Neural progenitor cell (in vitro differentiated cells): ENCODE measurements around the gene HES6. TPM values are rescaled to one million over a fixed set of nuclear protein-coding genes. Genes with fewer than 3 reads are reported as not detected.

Experiments used
- DNase-seq: peaks from one replicate; pipeline ENCODE4 v3.0.0-alpha.2; 2016; ENCODE audit warnings: low spot score
- H2AFZ ChIP-seq: fragments of 200-600 bp; sonication (generic); replicated peaks from 2 replicates; pipeline ENCODE4 v1.6.1; 2016; ENCODE audit warnings: antibody characterized with exemption
- H3F3A ChIP-seq: fragments of 200-600 bp; sonication (generic); 2 replicates; pipeline ENCODE4 v1.6.1; 2016; ENCODE audit warnings: antibody characterized with exemption, low read depth
- H3K27ac ChIP-seq: fragments of 200-600 bp; sonication (generic); 2 replicates; pipeline ENCODE4 v1.5.1; 2016; ENCODE audit warnings: mild to moderate bottlenecking
- H3K27me3 ChIP-seq: fragments of 200-600 bp; sonication (generic); 2 replicates; pipeline ENCODE4 v1.6.1; 2016; ENCODE audit warnings: mild to moderate bottlenecking, moderate library complexity
- H3K36me3 ChIP-seq: fragments of 200-600 bp; sonication (generic); 2 replicates; pipeline ENCODE4 v1.5.1; 2016
- H3K4me1 ChIP-seq: fragments of 200-600 bp; sonication (generic); 2 replicates; pipeline ENCODE4 v1.6.1; 2016; ENCODE audit warnings: mixed run types
- H3K4me2 ChIP-seq: fragments of 200-600 bp; sonication (generic); 2 replicates; pipeline ENCODE4 v1.6.1; 2016
- H3K4me3 ChIP-seq: fragments of 200-600 bp; sonication (generic); 2 replicates; pipeline ENCODE4 v1.5.1; 2016
- H3K79me2 ChIP-seq: fragments of 200-600 bp; sonication (generic); 2 replicates; pipeline ENCODE4 v1.6.1; 2016; ENCODE audit warnings: low read depth
- H3K9ac ChIP-seq: fragments of 200-600 bp; sonication (generic); 2 replicates; pipeline ENCODE4 v1.6.1; 2016
- H3K9me3 ChIP-seq: fragments of 200-600 bp; sonication (generic); 2 replicates; pipeline ENCODE4 v1.5.1; 2016; ENCODE audit warnings: low read depth
- H4K20me1 ChIP-seq: fragments of 200-600 bp; sonication (generic); 2 replicates; pipeline ENCODE4 v1.6.1; 2016; ENCODE audit warnings: low read depth
- H3K27ac Mint-ChIP-seq: 3 replicates; pipeline ENCODE4 v1.8.0; 2021; ENCODE audit warnings: mixed read lengths
- H3K27me3 Mint-ChIP-seq: 2 replicates; pipeline ENCODE4 v1.8.0; 2022; ENCODE audit warnings: low read depth, mild to moderate bottlenecking, inconsistent platforms, moderate library complexity, mixed read lengths; ENCODE audit not compliant: insufficient read depth
- H3K36me3 Mint-ChIP-seq: 3 replicates; pipeline ENCODE4 v1.8.0; 2021; ENCODE audit warnings: mixed read lengths
- H3K4me1 Mint-ChIP-seq: 3 replicates; pipeline ENCODE4 v1.8.0; 2021; ENCODE audit warnings: mixed read lengths
- H3K4me3 Mint-ChIP-seq: 3 replicates; pipeline ENCODE4 v1.8.0; 2021; ENCODE audit warnings: mild to moderate bottlenecking, moderate library complexity, mixed read lengths
- H3K9me3 Mint-ChIP-seq: 3 replicates; pipeline ENCODE4 v1.8.0; 2020; ENCODE audit warnings: mixed read lengths
- CTCF ChIP-seq: fragments of 200-600 bp; sonication (generic); IDR thresholded peaks from 2 replicates; pipeline ENCODE4 v1.5.1; 2017; ENCODE audit warnings: antibody characterized with exemption, mild to moderate bottlenecking
- EZH2 ChIP-seq: fragments of 200-600 bp; sonication (generic); IDR thresholded peaks from 2 replicates; pipeline ENCODE4 v1.6.1; 2017; ENCODE audit warnings: antibody characterized with exemption, mild to moderate bottlenecking, moderate library complexity
- EZH2phosphoT487 ChIP-seq: fragments of 200-600 bp; sonication (generic); IDR thresholded peaks from 2 replicates; pipeline ENCODE4 v1.6.1; 2017; ENCODE audit warnings: antibody characterized with exemption
- total RNA-seq: library from RNA; depleted of rRNA; stranded (reverse); fragments of >200 nt; gene quantifications from 2 replicates; pipeline ENCODE4 v1.2.3, GENCODE V29; 2015; ENCODE audit warnings: low replicate concordance

HES6 gene
- total RNA-seq, 1 donor from 2014 or later, result 5.3 TPM

DNA sequence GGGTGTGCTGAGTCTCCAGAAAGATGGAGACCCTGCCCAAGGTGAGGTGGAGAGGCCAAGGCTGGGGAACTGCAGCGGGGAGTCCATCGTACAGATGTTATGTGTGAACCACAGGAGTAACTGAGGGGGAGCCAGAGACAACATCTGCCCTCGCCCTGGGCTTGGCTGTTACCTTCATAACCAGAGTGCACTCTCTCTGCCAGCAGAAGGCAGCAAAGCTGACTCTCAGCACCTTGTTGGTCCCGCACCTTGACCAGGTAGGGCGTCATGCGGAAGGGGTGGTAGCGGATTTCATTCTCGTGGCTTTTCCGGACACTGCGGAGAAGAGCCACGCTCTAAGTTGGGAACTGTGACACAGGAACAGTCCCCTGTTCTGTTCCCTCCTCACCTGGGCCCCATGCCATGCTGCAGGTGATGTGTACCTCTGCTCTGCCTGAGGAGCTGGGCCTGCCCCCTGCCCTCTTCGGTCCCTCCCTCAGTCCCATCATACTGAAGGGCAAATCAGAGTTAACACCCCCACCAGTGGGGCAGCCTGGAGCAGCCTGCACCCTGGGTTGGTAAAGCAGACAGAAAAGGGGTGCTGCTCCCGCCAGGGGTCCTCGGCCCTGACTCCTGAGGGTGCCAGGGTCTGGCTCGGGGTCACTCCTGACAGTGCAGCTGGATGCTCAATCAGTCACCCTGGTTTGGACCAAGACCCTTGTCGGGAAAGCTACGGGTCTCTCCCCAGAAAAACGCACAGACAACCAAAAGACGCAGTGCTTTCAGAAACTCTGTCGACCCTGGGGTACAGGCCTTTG lies 28.2 kb upstream of the HES6 start:
- Histone ChIP-seq H4K20me1 (no peaks in the 10 kb centered on the region), H2AFZ (no peak overlapping the region), H3F3A (peaks cover 3% of the 10 kb centered on the region), H3K9ac (no peak overlapping the region), H3K4me3 (no peak overlapping the region), H3K27ac (no peak overlapping the region), H3K4me1 (no peaks in the 10 kb centered on the region), H3K79me2 (no peaks in the 10 kb centered on the region), H3K36me3 (no peaks in the 10 kb centered on the region), H3K27me3 (no peaks in the 10 kb centered on the region), H3K4me2 (no peak overlapping the region), H3K9me3 (no peaks in the 10 kb centered on the region)
- no peak for TF ChIP-seq CTCF
- TF ChIP-seq EZH2phosphoT487, result no peak
- TF ChIP-seq EZH2, result no peak
- Mint-ChIP-seq H3K27ac (no peak overlapping the region), H3K9me3 (no peaks in the 10 kb centered on the region), H3K27me3 (peaks cover 2% of the 10 kb centered on the region), H3K36me3 (peaks cover 12% of the 10 kb centered on the region), H3K4me3 (no peak overlapping the region), H3K4me1 (peaks cover 6% of the 10 kb centered on the region)
- DNase-seq, result no peak

DNA sequence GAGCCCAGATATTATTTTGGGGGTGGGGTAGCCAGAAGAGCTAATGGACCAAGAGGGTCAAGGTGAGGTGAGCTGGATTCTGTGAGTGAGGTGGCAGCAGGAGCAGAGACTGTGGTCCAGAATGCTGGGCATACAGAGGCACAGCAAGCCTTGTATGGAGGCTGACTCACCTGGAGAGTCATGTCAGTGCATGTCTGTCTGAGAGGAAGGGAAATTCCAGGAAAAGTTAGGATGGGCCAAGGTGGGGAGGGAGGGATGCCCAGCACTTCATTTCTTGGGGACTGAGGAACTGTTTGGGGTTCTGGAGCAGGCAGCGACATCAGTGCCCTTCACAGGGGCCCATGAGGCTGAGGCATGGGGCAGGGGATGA lies 27.5 kb upstream of the HES6 start:
- Mint-ChIP-seq H3K4me1 (peaks cover 9% of the 10 kb centered on the region), H3K9me3 (no peaks in the 10 kb centered on the region), H3K36me3 (peaks cover 8% of the 10 kb centered on the region), H3K27ac (no peak overlapping the region), H3K4me3 (no peak overlapping the region), H3K27me3 (peaks cover 2% of the 10 kb centered on the region)
- Histone ChIP-seq H3K36me3 (no peaks in the 10 kb centered on the region), H4K20me1 (no peaks in the 10 kb centered on the region), H3K27ac (no peak overlapping the region), H2AFZ (no peak overlapping the region), H3K4me1 (no peaks in the 10 kb centered on the region), H3K9ac (no peak overlapping the region), H3K27me3 (no peaks in the 10 kb centered on the region), H3K79me2 (no peaks in the 10 kb centered on the region), H3F3A (peaks cover 4% of the 10 kb centered on the region), H3K9me3 (no peaks in the 10 kb centered on the region), H3K4me2 (no peak overlapping the region), H3K4me3 (no peak overlapping the region)
- TF ChIP-seq EZH2phosphoT487, result no peak
- TF ChIP-seq EZH2, result no peak
- TF ChIP-seq CTCF, result no peak
- no peak for DNase-seq

- Histone ChIP-seq H3K4me1 (no peaks in the 10 kb centered on the region), H3K27me3 (no peaks in the 10 kb centered on the region), H3F3A (peaks cover 4% of the 10 kb centered on the region), H3K4me3 (no peak overlapping the region), H3K9me3 (no peaks in the 10 kb centered on the region), H4K20me1 (no peaks in the 10 kb centered on the region), H3K9ac (no peak overlapping the region), H3K79me2 (no peaks in the 10 kb centered on the region), H2AFZ (no peak overlapping the region), H3K27ac (no peak overlapping the region), H3K4me2 (no peak overlapping the region), H3K36me3 (no peaks in the 10 kb centered on the region)
- no peaks in the 10 kb centered on the region for H3K9me3 Mint-ChIP-seq
- H3K4me1 Mint-ChIP-seq, result peaks cover 24% of the 10 kb centered on the region
- H3K27ac Mint-ChIP-seq, result no peak overlapping the region
- DNase-seq, result no peak
- H3K36me3 Mint-ChIP-seq, result peaks cover 9% of the 10 kb centered on the region
- H3K27me3 Mint-ChIP-seq, result peaks cover 2% of the 10 kb centered on the region
- H3K4me3 Mint-ChIP-seq, result no peak overlapping the region
- TF ChIP-seq EZH2, result no peak
- no peak for TF ChIP-seq CTCF
- TF ChIP-seq EZH2phosphoT487, result no peak
Measured at GRCh38 chr2:238265605-238266004, 25.8 kb upstream of the HES6 start.
